PC-9 (cell line): ENCODE results near the gene CFAP61. TPM values are rescaled to one million over a fixed set of nuclear protein-coding genes. Genes with fewer than 3 reads are reported as not detected.

Experiments
- BruUV-seq: library from RNA; stranded (reverse); fragments of 400-500 nt; replicated peaks from 2 replicates; lab custom pipeline; 2021; lab: Mats Ljungman, UMichigan
- CTCF ChIA-PET: fragments of 300-600 bp; sonication (Branson Sonifier 250); formaldehyde crosslinking; loops from one replicate; lab custom pipeline; 2022; ENCODE audit warnings: antibody characterized with exemption; lab: Charles Lee
- POLR2A ChIA-PET: fragments of 300-600 bp; sonication (Branson Sonifier 250); formaldehyde crosslinking; loops from one replicate; lab custom pipeline; 2022; ENCODE audit warnings: antibody characterized with exemption; ENCODE audit not compliant: unreplicated experiment; lab: Charles Lee
- DNase-seq, 2 experiments: peaks; one replicate each; pipeline versions ENCODE4 v3.0.0 to v3.0.0-alpha.2; 2015 to 2022; ENCODE audit warnings: mixed read lengths in 1 of 2
- H2AFZ ChIP-seq: fragments of 200-600 bp; sonication (generic); 2 replicates; pipeline ENCODE4 v1.8.1; 2017; ENCODE audit warnings: antibody characterized with exemption
- H3F3A ChIP-seq: fragments of 200-600 bp; sonication (generic); 2 replicates; pipeline ENCODE4 v1.8.1; 2017; ENCODE audit warnings: antibody characterized with exemption, mild to moderate bottlenecking, low read depth; ENCODE audit not compliant: insufficient read depth
- H3K27ac ChIP-seq: fragments of 200-600 bp; sonication (generic); 2 replicates; pipeline ENCODE4 v1.6.1; 2016; ENCODE audit warnings: mixed run types
- H3K27me3 ChIP-seq: fragments of 200-600 bp; sonication (generic); 2 replicates; pipeline ENCODE4 v1.6.1; 2016; ENCODE audit warnings: low read depth, mixed run types; ENCODE audit not compliant: insufficient read depth
- H3K36me3 ChIP-seq: fragments of 200-600 bp; sonication (generic); 2 replicates; pipeline ENCODE4 v1.6.1; 2016; ENCODE audit warnings: low read depth, mixed run types
- H3K4me1 ChIP-seq: fragments of 200-600 bp; sonication (generic); replicated peaks from 2 replicates; pipeline ENCODE4 v1.6.1; 2016; ENCODE audit warnings: mixed run types; ENCODE audit not compliant: insufficient read depth
- H3K4me2 ChIP-seq: fragments of 200-600 bp; sonication (generic); 2 replicates; pipeline ENCODE4 v1.6.1; 2017; ENCODE audit warnings: mixed run types
- H3K4me3 ChIP-seq: fragments of 200-600 bp; sonication (generic); 2 replicates; pipeline ENCODE4 v1.6.1; 2016; ENCODE audit warnings: mixed run types
- H3K79me2 ChIP-seq: fragments of 200-600 bp; sonication (generic); 2 replicates; pipeline ENCODE4 v1.6.1; 2017; ENCODE audit warnings: low read depth, mixed run types
- H3K9me2 ChIP-seq: fragments of 200-600 bp; sonication (generic); 2 replicates; pipeline ENCODE4 v1.8.1; 2017; ENCODE audit warnings: mild to moderate bottlenecking; ENCODE audit not compliant: insufficient read depth
- H3K9me3 ChIP-seq: fragments of 200-600 bp; sonication (generic); 2 replicates; pipeline ENCODE4 v1.8.1; 2016; ENCODE audit warnings: low read depth; ENCODE audit not compliant: insufficient read depth
- H4K20me1 ChIP-seq: fragments of 200-600 bp; sonication (generic); 2 replicates; pipeline ENCODE4 v1.8.1; 2017; ENCODE audit not compliant: insufficient read depth
- CTCF ChIP-seq: fragments of 200-600 bp; sonication (generic); conservative IDR thresholded peaks from 2 replicates; pipeline ENCODE4 v1.6.1; 2017; ENCODE audit warnings: mixed run types, antibody characterized with exemption, mild to moderate bottlenecking, moderate library complexity
- EZH2 ChIP-seq: fragments of 200-600 bp; sonication (generic); IDR thresholded peaks from 2 replicates; pipeline ENCODE4 v1.8.0; 2017; ENCODE audit warnings: antibody characterized with exemption, low read depth
- intact Hi-C: fragments of 100-400 bp; cut with micrococcal nuclease; formaldehyde crosslinking; loops from one replicate; pipeline ENCODE4 v1.10.0; 2022; ENCODE audit not compliant: unreplicated experiment
- total RNA-seq: library from RNA; stranded (reverse); gene quantifications from 2 replicates; pipeline ENCODE4 v1.2.3, GENCODE V29; 2021

The CFAP61 gene
- total RNA-seq, 1 experiment from 2014 or later, result 2.6 TPM

GRCh38 chr20:20095114-20095872 lies 43.0 kb downstream of the CFAP61 start:
- no peaks in the 10 kb centered on the region for H3K4me1 ChIP-seq
- no peak overlapping the region for H2AFZ ChIP-seq
- no TSS peak for BruUV-seq
- POLR2A ChIA-PET, result no interaction called here
- no peaks in the 10 kb centered on the region for H4K20me1 ChIP-seq
- no peaks in the 10 kb centered on the region for H3K79me2 ChIP-seq
- no peak for DNase-seq
- intact Hi-C loops, result no loop called here
- CTCF ChIA-PET, result no interaction called here
- H3K27me3 ChIP-seq, result peaks cover 38% of the 10 kb centered on the region
- no peak overlapping the region for H3K4me2 ChIP-seq
- no peaks in the 10 kb centered on the region for H3F3A ChIP-seq
- no peak overlapping the region for H3K27ac ChIP-seq
- no peaks in the 10 kb centered on the region for H3K9me3 ChIP-seq
- H3K9me2 ChIP-seq, result no peaks in the 10 kb centered on the region
- no peak overlapping the region for H3K4me3 ChIP-seq
- TF ChIP-seq CTCF (no peak), EZH2 (no peak)
- no peaks in the 10 kb centered on the region for H3K36me3 ChIP-seq

GRCh38 chr20:20096421-20096820 lies 44.1 kb downstream of the CFAP61 start:
- TF ChIP-seq EZH2, result no peak
- no peak for TF ChIP-seq CTCF
- Histone ChIP-seq H3F3A (no peaks in the 10 kb centered on the region), H3K79me2 (no peaks in the 10 kb centered on the region), H3K9me2 (no peaks in the 10 kb centered on the region), H4K20me1 (no peaks in the 10 kb centered on the region), H2AFZ (no peak overlapping the region), H3K4me2 (no peak overlapping the region), H3K27me3 (peaks cover 48% of the 10 kb centered on the region), H3K4me1 (no peaks in the 10 kb centered on the region), H3K27ac (no peak overlapping the region), H3K9me3 (no peaks in the 10 kb centered on the region), H3K36me3 (no peaks in the 10 kb centered on the region), H3K4me3 (no peak overlapping the region)
- POLR2A ChIA-PET, result no interaction called here
- DNase-seq, result no peak
- no TSS peak for BruUV-seq
- CTCF ChIA-PET, result no interaction called here
- intact Hi-C loops, result no loop called here

GRCh38 chr20:20100881-20101280 lies 48.5 kb downstream of the CFAP61 start:
- Histone ChIP-seq H3K4me1 (no peaks in the 10 kb centered on the region), H3K4me2 (no peak overlapping the region), H3K27me3 (peaks cover 60% of the 10 kb centered on the region), H3K9me2 (no peaks in the 10 kb centered on the region), H3K9me3 (no peaks in the 10 kb centered on the region), H3K4me3 (no peak overlapping the region), H4K20me1 (no peaks in the 10 kb centered on the region), H3F3A (no peaks in the 10 kb centered on the region), H3K36me3 (no peaks in the 10 kb centered on the region), H3K79me2 (no peaks in the 10 kb centered on the region), H2AFZ (no peak overlapping the region), H3K27ac (no peak overlapping the region)
- no TSS peak for BruUV-seq
- ChIA-PET CTCF (no interaction called here), POLR2A (no interaction called here)
- TF ChIP-seq EZH2, result no peak
- TF ChIP-seq CTCF, result no peak
- intact Hi-C loops, result no loop called here
- no peak for DNase-seq
